Mesendoderm (in vitro differentiated cells): ENCODE results near the gene SCN4B.

Experiments
- DNase-seq: peaks from one replicate; pipeline ENCODE4 v3.0.0; 2013
- H2AK5ac ChIP-seq: 2 replicates; pipeline ENCODE4 v1.6.1; 2013; ENCODE audit warnings: low read length, inconsistent platforms
- H2BK120ac ChIP-seq: 2 replicates; pipeline ENCODE4 v1.6.1; 2013; ENCODE audit warnings: low read depth, mild to moderate bottlenecking, low read length, moderate library complexity, mixed read lengths
- H2BK15ac ChIP-seq: replicated peaks from 2 replicates; pipeline ENCODE4 v1.6.1; 2013; ENCODE audit warnings: low read depth, mild to moderate bottlenecking, moderate library complexity
- H2BK5ac ChIP-seq: 2 replicates; pipeline ENCODE4 v1.6.1; 2013; ENCODE audit warnings: low read length, inconsistent platforms
- H3K18ac ChIP-seq: 2 replicates; pipeline ENCODE4 v1.6.1; 2013; ENCODE audit warnings: mild to moderate bottlenecking, low read length, mixed read lengths
- H3K23ac ChIP-seq: one replicate; pipeline ENCODE4 v1.6.1; 2013; ENCODE audit warnings: low read length
- H3K27ac ChIP-seq: 2 replicates; pipeline ENCODE4 v1.5.1; 2013; ENCODE audit warnings: low read depth, mild to moderate bottlenecking, inconsistent platforms, low read length, moderate library complexity
- H3K27me3 ChIP-seq: 2 replicates; pipeline ENCODE4 v1.6.1; 2013; ENCODE audit warnings: low read length, control low read depth, mild to moderate bottlenecking, inconsistent platforms; ENCODE audit not compliant: insufficient read depth, poor library complexity
- H3K36me3 ChIP-seq: 2 replicates; pipeline ENCODE4 v1.6.1; 2013; ENCODE audit warnings: low read length, inconsistent platforms; ENCODE audit not compliant: control insufficient read depth, insufficient read depth
- H3K4ac ChIP-seq: one replicate; pipeline ENCODE4 v1.6.1; 2013; ENCODE audit warnings: low read depth, mild to moderate bottlenecking, low read length, moderate library complexity
- H3K4me1 ChIP-seq: 2 replicates; pipeline ENCODE4 v1.6.1; 2013; ENCODE audit warnings: low read depth, low read length, inconsistent platforms; ENCODE audit not compliant: control insufficient read depth
- H3K4me2 ChIP-seq: 2 replicates; pipeline ENCODE4 v1.6.1; 2013; ENCODE audit warnings: low read length
- H3K4me3 ChIP-seq: 2 replicates; pipeline ENCODE4 v1.5.1; 2013; ENCODE audit warnings: mild to moderate bottlenecking, low read length
- H3K56ac ChIP-seq: one replicate; pipeline ENCODE4 v1.6.1; 2013; ENCODE audit warnings: low read length
- H3K79me1 ChIP-seq: 2 replicates; pipeline ENCODE4 v1.6.1; 2013; ENCODE audit warnings: low read length, inconsistent platforms
- H3K79me2 ChIP-seq: 2 replicates; pipeline ENCODE4 v1.6.1; 2013; ENCODE audit warnings: mild to moderate bottlenecking, low read length; ENCODE audit not compliant: control insufficient read depth, insufficient read depth
- H3K9ac ChIP-seq: 2 replicates; pipeline ENCODE4 v1.6.1; 2013; ENCODE audit warnings: low read length, inconsistent platforms
- H4K5ac ChIP-seq: one replicate; pipeline ENCODE4 v1.6.1; 2013; ENCODE audit warnings: low read length
- H4K8ac ChIP-seq: one replicate; pipeline ENCODE4 v1.6.1; 2013; ENCODE audit warnings: low read depth, mild to moderate bottlenecking, control low read depth, low read length, moderate library complexity
- WGBS: extraction: QIAGEN DNeasy Blood & Tissue Kit; methylation state at CpG from one replicate; pipeline ENCODE4 v1.1.7; 2013; ENCODE audit warnings: low lambda C conversion rate, missing lambda C conversion rate; ENCODE audit not compliant: insufficient coverage; ENCODE audit errors: extremely low coverage; 5-methylcytosine and 5-hydroxymethylcytosine counted together

SCN4B gene

DNA sequence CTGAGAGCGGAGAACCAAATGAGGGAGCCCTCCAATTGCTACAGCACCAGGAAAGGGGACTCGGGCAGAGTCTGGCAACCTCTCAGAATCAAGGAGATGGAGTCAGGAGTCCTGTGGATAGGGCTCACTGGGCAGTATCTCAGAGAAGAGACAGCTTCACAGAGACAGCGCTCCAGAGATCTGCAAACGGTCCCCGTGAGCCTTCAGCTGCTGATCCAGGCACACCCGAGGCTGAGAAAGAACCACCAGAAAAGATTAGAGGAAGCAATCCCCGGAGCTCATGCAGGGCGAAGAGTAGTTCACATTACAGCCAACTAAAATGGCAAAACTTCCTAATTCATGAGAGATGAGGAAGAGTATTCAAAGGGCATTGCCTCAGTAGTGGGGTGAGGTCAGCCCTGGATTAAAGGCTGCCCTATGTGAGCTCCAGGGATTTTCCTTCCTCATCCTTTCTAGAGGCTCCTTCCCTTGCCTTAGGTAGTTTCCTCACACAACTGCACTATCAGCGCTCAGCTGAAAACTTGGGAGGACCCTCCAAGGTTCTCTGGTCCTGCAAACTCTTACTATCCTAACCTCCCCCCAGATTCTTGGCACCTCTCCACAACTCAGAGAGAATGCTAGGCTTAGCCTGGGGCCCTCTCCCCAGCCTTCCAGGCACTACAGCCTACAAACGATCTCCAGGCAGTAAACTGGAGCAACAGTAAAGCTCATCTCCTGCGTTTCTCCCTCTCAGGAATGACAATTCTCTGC is 23.7 kb downstream of the SCN4B start:
- Histone ChIP-seq H3K27me3 (no peaks in the 10 kb centered on the region), H3K23ac (no peak overlapping the region), H2BK15ac (no peak overlapping the region), H3K4me1 (no peaks in the 10 kb centered on the region), H3K36me3 (no peaks in the 10 kb centered on the region), H3K27ac (no peak overlapping the region), H4K5ac (no peak overlapping the region), H3K9ac (no peak overlapping the region), H3K4me3 (no peak overlapping the region), H4K8ac (no peak overlapping the region), H3K4ac (no peak overlapping the region), H2BK120ac (no peak overlapping the region), H3K79me2 (no peaks in the 10 kb centered on the region), H2BK5ac (no peak overlapping the region), H3K18ac (no peak overlapping the region), H3K56ac (no peak overlapping the region), H3K79me1 (no peaks in the 10 kb centered on the region), H3K4me2 (no peak overlapping the region), H2AK5ac (no peak overlapping the region)
- no peak for DNase-seq
- no CpG with 5 or more reads among the region's 11 CpGs for WGBS

DNA sequence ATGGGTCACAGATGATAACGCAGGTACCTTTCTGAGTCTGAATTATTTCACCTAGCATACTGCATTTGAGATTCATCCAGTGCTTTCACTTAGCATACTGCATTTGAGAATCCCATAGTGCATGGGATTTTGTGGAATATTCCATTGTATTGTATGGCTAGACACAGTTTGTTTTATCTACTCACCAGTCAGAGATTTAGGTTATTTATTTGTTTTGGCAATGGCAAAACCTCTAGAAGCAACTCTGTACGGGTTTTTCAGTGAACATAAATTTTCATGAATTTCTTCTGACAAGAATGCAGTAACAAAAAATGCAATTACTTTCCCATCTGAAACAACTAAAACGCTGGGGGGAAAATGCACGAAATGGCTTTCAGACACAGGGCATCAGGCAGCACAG is 24.3 kb downstream of the SCN4B start:
- no peak overlapping the region for H3K18ac ChIP-seq
- no peak overlapping the region for H3K56ac ChIP-seq
- no peak overlapping the region for H3K4ac ChIP-seq
- H3K4me2 ChIP-seq, result no peak overlapping the region
- no peak overlapping the region for H3K27ac ChIP-seq
- no peaks in the 10 kb centered on the region for H3K79me1 ChIP-seq
- H2BK120ac ChIP-seq, result no peak overlapping the region
- H4K8ac ChIP-seq, result no peak overlapping the region
- H3K4me3 ChIP-seq, result no peak overlapping the region
- no CpG with 5 or more reads among the region's 4 CpGs for WGBS
- no peaks in the 10 kb centered on the region for H3K27me3 ChIP-seq
- no peaks in the 10 kb centered on the region for H3K79me2 ChIP-seq
- no peak overlapping the region for H3K9ac ChIP-seq
- no peaks in the 10 kb centered on the region for H3K36me3 ChIP-seq
- no peak overlapping the region for H2BK15ac ChIP-seq
- no peak overlapping the region for H3K23ac ChIP-seq
- DNase-seq, result no peak
- H2BK5ac ChIP-seq, result no peak overlapping the region
- no peak overlapping the region for H2AK5ac ChIP-seq
- no peaks in the 10 kb centered on the region for H3K4me1 ChIP-seq
- no peak overlapping the region for H4K5ac ChIP-seq

DNA sequence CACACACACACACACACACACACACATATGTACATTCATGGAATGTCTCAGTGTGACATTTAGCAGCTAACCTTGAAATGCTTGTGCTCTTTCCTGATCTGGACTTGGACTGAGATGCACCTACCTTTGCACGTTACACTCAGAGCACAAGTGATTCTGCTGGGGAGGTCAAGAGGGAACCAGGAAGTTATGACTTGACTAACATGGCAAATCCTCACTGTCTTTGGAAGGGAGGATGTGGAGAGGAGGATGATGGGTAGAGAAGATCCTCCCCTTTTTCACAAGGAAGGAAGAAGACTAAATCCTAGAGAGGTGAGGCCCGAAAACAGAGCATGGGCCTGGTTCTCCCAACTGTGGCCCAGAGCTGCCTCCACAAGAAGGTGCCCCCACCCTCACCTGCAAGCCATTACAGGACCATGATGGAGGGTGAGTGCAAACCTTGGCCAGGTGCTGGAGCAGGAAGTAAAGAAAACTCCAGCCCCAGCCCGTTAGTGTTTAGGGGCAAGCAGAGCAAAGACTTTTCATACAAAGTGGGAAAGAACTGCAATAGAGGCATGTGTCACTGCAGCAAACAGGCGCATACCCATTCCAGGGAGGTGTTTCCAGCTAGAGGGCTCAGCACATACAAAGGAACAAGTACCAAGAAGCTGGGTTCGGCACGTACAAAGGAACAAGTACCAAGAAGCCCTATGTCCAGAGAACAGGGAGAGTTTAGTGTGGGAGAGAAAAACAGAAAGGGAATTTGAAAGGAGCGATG is 26.4 kb downstream of the SCN4B start:
- Histone ChIP-seq H3K79me1 (no peaks in the 10 kb centered on the region), H3K9ac (no peak overlapping the region), H2AK5ac (no peak overlapping the region), H4K5ac (no peak overlapping the region), H3K4ac (no peak overlapping the region), H4K8ac (no peak overlapping the region), H3K79me2 (no peaks in the 10 kb centered on the region), H3K4me3 (no peak overlapping the region), H3K4me2 (no peak overlapping the region), H2BK5ac (no peak overlapping the region), H3K27ac (no peak overlapping the region), H3K56ac (no peak overlapping the region), H2BK120ac (no peak overlapping the region), H3K18ac (no peak overlapping the region), H3K4me1 (no peaks in the 10 kb centered on the region), H3K27me3 (no peaks in the 10 kb centered on the region), H2BK15ac (no peak overlapping the region), H3K36me3 (no peaks in the 10 kb centered on the region), H3K23ac (no peak overlapping the region)
- peak; percentile 52 for DNase-seq
- WGBS, result no CpG with 5 or more reads among the region's 7 CpGs

DNA sequence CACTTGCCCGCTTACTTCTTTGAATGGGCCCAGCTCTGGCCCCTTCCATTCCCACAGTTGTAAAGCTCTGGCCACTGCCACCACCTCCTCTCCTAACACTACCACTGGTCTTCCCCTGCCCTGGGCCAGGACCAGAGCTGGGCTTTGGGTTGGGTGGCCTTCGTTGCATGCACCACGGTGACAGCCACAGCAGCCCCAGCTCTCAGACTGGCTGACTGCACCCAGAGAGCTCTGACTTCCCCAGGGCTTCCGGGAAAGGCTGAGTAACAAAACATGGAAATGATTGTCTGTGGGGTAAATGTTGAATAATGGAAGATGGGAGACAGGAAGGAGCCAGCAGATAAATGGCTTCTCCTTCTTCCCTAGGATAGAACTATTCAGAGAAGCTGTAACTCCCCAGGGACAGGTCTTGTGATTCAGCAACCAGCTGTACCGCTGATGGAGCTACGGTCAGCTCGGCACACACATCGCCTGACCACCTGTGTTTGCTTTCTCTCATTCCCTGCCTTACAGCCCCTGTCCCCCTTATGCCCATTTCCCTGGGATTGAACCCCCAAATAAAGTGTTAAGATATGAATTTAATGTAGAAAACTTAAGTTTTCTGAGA is 27.6 kb downstream of the SCN4B start:
- Histone ChIP-seq H3K4ac (no peak overlapping the region), H3K27me3 (no peaks in the 10 kb centered on the region), H3K36me3 (no peaks in the 10 kb centered on the region), H3K4me3 (no peak overlapping the region), H3K23ac (no peak overlapping the region), H2BK15ac (no peak overlapping the region), H3K27ac (no peak overlapping the region), H3K4me1 (no peaks in the 10 kb centered on the region), H3K9ac (no peak overlapping the region), H3K56ac (no peak overlapping the region), H3K79me1 (no peaks in the 10 kb centered on the region), H3K18ac (no peak overlapping the region), H2BK5ac (no peak overlapping the region), H4K5ac (no peak overlapping the region), H3K79me2 (no peaks in the 10 kb centered on the region), H2AK5ac (no peak overlapping the region), H3K4me2 (no peak overlapping the region), H4K8ac (no peak overlapping the region), H2BK120ac (no peak overlapping the region)
- WGBS, result no CpG with 5 or more reads among the region's 8 CpGs
- DNase-seq, result no peak

DNA sequence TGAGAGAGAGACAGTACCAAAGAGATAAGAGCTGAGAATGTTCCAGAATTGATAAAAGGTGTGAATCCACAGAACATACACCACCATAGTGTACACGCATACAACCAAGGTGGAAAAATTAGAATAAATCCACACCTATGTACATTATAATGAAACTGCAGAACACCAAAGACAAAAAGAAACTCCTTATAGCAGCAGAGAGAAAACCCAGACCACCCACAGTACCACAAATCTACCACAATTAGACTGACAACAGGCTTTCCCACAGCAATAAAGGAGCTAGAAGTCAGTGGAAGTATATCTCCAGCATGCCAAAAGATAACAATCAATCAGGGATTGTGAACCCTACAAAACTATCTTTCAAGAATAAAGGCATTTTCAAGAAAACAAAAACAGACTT is 31.8 kb downstream of the SCN4B start:
- Histone ChIP-seq H2AK5ac (no peak overlapping the region), H3K27ac (no peak overlapping the region), H3K4me2 (no peak overlapping the region), H2BK15ac (no peak overlapping the region), H3K79me2 (no peaks in the 10 kb centered on the region), H3K4ac (no peak overlapping the region), H3K56ac (no peak overlapping the region), H3K4me3 (no peak overlapping the region), H3K79me1 (no peaks in the 10 kb centered on the region), H3K23ac (no peak overlapping the region), H3K27me3 (no peaks in the 10 kb centered on the region), H3K4me1 (no peaks in the 10 kb centered on the region), H3K9ac (no peak overlapping the region), H4K5ac (no peak overlapping the region), H3K18ac (no peak overlapping the region), H2BK5ac (no peak overlapping the region), H3K36me3 (no peaks in the 10 kb centered on the region), H4K8ac (no peak overlapping the region), H2BK120ac (no peak overlapping the region)
- no peak for DNase-seq
- WGBS, result no CpG with 5 or more reads among the region's 1 CpG
